UCSD-AML1 (cell line): ENCODE results near the gene SCUBE3.
A peak's percentile ranks its signal among the peaks of the same experiment; 100 is the strongest.

ENCODE experiments used
- DNase-seq: peaks from one replicate; lab custom pipeline; 2025; ENCODE audit not compliant: unreplicated experiment; lab: John Stamatoyannopoulos, UW

The SCUBE3 gene

DNA sequence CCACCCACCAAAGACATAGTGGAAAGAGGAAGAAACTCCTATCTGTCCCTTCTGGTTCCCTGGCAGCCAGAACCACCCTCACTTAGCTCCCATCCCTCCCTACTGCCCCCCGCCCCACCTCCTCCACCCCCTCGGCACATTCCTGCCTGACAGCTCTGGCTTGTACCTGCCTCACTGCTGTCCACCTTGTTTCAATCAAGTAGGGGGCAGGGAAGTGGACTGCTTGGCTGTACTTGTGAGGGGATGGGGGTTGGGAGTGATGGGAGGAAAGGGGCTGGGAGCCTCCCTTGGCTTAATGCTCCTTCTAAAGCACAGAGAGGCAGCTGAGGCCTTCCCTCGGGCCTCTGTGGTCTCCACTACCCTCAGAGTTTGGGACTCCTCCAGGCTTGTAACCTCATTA is 23.7 kb downstream of the SCUBE3 start:
- DNase-seq, result no peak

DNA sequence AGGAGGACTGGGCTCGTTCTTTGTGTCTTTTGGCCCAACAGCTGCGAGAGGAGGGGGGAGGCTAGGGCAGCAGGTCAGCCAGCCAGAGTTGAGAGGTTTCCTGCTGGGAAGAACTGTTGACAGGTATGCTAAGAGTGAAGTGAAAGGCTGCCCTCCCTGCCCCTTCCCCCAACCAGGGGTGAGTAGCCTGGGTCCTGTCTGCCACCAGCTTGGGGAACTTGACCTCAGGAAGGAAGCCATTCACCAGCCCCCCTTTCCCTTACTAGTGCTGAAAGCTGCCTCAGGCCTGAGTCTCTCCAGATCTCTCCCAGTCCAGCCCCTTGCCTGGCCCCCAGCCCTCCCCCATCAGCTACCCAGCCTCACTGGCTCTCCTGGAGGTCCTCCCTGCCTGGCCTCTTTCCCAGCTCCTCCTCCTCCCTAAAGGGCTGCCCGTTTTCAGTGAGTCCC is 25.1 kb downstream of the SCUBE3 start:
- DNase-seq, result peak; percentile 68

DNA sequence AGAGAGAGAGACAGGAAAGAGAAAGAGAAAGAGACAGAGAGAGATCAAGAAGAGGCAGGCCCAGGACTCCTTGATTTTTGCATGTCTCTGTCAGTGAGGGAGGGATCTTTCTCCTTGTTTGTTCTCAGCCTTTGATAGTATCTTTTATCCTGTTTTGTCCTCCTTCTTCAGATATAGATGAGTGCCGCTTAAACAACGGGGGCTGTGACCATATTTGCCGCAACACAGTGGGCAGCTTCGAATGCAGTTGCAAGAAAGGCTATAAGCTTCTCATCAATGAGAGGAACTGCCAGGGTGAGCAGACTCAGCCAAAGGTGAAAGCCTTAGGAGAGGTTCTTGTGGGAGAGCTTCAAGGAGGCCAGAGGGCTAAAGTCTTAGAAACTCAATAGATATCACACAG is 25.8 kb downstream of the SCUBE3 start:
- no peak for DNase-seq

DNA sequence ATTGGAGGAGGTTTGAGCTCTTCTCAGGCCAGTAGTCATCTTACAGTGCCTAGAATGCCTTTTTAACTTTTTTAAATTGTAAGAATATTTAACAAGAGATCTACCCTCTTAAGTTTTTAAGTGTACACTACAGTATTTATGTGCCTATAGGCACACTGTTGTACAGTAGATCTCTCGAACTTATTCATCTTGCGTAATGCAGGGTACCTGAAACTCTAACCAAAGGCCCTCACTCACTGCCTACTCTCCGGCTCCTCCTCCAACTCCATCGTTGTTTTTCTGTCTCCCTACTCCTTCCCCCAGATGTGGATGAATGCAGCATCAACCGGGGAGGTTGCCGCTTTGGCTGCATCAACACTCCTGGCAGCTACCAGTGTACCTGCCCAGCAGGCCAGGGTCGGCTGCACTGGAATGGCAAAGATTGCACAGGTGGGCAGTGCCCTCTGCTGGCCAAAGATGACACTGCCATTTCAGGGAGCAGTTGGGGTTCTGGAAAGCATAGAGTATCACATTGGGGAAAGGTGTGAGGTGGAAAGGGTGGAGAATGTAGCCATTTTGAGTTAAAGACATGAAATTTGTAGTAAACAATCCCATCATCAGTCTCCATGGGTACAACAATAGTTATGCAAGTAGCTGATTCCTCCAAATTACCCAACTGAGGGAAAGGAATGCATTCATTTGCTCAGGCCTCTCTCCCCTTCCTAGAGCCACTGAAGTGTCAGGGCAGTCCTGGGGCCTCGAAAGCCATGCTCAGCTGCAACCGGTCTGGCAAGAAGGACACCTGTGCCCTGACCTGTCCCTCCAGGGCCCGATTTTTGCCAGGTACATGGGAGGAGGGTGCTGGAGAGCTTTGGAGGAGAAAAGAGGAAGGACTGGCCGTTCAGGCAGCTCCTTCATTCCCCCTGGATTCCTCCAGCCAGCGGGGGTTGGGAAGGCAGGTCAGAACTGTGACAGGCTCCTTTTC is 27.4 kb downstream of the SCUBE3 start:
- DNase-seq, result peak; percentile 77

DNA sequence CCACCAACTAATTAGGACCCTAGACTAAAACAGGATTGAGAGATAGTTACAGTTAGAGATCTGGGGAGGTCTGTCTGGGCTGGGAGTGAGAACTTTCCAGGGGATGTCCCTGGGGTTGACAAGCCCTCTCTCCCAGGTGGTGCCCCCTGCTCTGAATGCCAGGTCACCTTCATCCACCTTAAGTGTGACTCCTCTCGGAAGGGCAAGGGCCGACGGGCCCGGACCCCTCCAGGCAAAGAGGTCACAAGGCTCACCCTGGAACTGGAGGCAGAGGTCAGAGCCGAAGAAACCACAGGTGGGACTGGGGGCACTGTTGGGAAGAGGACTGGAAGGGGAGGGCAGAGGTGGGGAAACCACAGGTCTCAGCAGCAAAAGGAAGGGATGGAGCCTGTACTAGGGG is 28.7 kb downstream of the SCUBE3 start:
- no peak for DNase-seq

DNA sequence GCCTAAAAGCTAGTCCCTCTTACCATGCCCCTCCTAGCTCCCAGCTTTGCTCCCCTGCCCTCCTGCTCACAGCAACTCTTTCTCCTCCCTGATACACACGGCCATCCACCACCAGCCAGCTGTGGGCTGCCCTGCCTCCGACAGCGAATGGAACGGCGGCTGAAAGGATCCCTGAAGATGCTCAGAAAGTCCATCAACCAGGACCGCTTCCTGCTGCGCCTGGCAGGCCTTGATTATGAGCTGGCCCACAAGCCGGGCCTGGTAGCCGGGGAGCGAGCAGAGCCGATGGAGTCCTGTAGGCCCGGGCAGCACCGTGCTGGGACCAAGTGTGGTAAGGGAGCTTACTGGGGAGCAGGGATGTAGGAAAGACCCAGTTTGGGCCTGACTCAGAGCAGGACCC is 29.1 kb downstream of the SCUBE3 start:
- DNase-seq, result no peak

DNA sequence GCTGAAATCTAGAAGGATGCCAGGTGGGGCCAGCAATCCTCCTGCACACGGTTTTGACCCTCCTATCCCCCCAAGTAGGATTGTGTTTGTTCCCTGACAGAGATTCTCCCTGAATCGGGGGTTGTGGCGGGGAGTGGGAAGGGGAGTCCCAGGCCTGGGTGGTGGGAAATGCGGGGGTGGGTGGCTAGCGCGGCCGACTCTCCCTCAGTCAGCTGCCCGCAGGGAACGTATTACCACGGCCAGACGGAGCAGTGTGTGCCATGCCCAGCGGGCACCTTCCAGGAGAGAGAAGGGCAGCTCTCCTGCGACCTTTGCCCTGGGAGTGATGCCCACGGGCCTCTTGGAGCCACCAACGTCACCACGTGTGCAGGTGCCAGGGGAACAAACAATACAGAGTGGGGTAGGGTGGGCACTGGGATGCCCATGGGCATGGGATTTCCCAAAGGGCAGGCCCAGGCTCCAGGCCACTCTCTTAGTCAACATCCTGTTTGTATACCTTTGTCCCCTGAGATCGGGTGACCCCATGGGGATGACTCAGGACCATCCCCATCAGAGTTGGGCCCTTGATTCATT is 29.7 kb downstream of the SCUBE3 start:
- DNase-seq, result no peak

DNA sequence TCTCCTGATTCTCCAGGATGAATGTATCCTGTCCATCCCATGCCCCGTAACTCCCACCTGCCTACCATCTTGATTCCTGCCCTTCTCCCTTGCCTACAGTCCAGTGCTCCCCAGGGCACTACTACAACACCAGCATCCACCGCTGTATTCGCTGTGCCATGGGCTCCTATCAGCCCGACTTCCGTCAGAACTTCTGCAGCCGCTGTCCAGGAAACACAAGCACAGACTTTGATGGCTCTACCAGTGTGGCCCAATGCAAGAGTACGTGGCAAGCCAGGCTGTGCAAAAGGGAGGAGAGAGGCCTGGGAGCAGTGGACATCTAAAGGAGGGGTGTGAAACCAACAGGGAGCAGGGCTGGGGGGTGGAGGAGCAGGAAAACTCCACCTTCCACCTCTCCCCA is 30.8 kb downstream of the SCUBE3 start:
- no peak for DNase-seq

DNA sequence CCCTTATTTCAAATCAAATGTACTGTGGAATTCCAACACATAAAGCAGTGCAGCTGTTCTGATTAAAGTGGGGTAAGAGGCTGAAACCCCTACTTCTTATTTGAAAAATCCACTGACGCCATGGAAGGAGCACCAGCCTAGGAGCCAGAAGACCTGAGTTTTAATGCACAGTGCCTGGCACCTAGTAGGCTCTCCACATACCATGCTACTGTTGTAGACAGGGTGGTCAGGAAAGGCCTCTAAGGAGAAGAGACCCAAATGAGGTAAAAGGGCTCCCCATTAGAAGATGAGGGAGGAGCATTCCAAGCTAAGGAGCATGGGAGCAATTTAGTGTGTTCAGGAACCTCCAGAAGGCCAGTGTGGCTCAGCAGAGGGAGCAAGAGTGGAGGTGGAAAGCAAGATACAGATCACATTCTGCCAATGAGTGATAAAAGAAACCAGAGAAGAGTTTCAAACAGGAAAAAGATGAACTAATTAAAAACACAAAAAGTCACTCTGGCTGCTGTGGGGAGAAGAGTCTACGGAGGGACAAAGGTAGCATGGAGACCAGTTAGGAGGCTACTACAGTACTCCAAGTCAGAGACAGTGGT is 34.0 kb downstream of the SCUBE3 start:
- no peak for DNase-seq

DNA sequence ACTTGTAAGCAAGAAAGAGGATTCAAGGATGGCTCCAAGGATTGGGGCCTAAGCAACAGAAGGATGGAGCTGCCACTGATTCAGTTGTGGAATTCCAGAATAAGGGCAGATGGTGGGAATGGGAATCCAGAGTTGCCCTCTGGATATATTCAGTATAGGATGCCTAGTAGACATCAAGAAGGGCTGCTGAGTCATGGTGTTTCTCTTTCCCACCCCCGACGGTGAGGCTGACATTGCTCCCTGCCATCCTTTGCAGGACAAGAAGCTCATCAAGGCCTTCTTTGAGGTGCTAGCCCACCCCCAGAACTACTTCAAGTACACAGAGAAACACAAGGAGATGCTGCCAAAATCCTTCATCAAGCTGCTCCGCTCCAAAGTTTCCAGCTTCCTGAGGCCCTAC is 34.5 kb downstream of the SCUBE3 start:
- no peak for DNase-seq

DNA sequence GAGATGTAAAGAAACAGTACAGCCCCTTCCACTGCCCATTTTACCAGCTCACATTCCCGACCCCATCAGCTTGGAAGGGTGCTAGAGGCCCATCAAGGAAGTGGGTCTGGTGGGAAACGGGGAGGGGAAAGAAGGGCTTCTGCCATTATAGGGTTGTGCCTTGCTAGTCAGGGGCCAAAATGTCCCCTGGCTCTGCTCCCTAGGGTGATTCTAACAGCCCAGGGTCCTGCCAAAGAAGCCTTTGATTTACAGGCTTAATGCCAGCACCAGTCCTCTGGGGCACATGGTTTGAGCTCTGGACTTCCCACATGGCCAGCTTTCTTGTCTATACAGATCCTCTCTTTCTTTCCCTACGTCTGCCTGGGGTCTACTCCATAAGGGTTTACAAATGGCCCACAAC is 35.2 kb downstream of the SCUBE3 start:
- DNase-seq, result no peak

DNA sequence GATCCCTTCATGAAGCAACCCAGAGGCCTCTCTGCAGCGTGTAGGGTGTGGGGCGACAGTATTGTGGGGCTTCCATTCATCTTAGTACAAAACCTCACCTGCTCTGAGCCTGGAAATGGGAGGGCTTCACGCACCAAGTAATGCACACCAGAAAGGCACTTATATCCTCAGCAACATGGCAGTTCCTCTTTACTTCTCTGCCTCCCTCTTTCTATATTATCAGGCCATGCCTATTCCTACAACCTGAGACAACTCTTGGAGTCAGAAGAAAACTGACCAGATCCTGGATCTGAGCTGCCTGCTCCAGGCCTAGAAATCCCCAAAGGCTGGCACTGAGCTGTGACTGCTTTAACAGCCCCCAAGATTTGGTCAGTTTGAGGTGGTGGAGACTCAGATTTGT is 38.2 kb downstream of the SCUBE3 start:
- DNase-seq, result no peak

DNA sequence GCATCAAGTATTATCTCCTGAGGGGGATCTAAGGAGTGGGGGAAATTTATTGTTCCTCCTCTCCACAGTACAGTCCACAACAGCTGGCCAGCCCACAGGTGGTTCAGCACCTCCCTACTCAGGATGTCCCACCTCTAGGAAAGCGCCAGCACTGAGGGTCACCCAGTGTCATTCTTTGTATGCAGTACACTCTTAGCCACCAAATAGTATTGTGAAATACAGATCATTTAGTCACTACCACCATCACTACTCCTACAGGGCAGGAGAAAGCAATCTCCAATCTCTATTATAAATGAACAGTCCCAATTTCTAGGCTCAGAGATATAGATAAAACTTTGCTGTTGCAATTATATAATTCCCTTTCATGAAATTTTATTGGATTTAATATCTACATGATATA is 39.5 kb downstream of the SCUBE3 start:
- no peak for DNase-seq

DNA sequence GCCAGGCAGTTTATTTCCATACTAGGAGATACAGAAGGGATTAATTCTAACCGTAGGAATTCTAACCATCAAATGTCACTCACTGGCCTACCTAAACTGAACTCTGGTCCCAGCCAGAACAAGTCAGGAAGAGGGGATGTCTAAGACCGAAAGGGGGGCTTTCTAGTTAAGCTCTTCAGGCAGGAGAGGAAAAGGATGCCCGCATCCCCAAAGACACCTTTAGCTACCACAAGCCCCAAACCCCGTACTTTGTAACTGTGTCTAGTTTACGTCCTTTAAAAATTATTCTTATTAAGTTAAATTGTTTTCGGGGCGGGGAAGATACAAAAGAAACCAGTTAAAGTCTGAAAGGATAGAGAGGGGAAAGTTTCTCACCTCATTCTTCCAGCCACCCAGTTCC is 44.6 kb downstream of the SCUBE3 start:
- no peak for DNase-seq

DNA sequence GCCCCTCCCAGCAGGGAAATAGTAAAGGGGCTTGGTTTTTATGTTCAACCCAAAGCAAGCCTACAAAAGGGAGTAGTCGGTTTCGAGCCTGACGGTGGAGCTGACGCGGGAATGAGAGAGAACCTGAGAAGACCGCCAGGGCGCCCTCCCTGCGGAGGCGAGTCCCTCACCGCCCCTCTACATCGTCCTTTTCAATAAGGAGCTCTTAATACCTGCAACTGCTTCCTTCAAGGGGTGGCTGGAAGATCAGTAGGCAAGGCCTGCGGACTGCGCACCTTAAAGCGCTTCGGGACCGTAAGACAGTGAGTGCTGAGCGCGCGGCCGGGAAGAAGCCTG is 45.1 kb downstream of the SCUBE3 start:
- DNase-seq, result no peak

DNA sequence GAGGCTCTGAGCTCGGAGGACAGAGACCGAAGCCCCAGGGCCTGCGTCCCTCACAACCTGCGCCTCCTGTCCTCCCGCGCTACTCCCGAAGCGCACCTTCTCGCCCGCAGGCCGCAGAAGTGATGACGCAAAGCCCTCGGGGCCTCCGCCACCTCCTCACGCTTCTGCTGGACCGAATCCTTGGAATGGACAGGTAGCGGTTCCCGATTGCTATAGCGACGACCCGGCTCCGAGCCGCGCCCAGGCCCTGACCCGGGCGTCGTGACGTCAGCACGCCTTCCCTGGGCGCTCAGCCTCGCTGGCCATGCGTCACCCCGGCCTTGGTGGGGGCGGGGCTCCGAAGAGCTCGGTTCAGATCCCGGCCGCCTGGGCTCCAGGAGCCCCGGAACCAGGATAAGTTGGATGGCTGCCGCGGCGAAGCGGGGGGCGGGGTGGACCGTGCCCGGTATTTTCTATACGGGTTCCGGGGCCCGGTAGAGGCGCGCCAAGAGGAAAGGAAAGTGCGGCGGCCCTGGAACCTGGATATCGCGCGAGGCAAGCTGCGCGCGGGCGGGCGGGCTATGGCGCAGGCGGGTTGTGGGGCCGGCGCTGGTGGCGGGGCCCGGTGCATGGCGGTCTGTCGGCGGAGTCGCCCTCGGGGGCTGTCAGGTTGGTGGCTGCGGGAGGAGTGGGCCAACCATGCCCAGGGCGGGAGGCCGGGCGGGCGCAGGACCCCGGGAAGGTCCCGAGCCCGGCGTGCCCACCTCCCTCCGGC is 45.6 kb downstream of the SCUBE3 start, which contains the start of gene ZNF76:
Gene ZNF76 (plus strand): TSS at position 542 of the 754 bp plus-strand sequence. CDS start 21,417 bp downstream, outside the sequence.
- peak; percentile 98 for DNase-seq

DNA sequence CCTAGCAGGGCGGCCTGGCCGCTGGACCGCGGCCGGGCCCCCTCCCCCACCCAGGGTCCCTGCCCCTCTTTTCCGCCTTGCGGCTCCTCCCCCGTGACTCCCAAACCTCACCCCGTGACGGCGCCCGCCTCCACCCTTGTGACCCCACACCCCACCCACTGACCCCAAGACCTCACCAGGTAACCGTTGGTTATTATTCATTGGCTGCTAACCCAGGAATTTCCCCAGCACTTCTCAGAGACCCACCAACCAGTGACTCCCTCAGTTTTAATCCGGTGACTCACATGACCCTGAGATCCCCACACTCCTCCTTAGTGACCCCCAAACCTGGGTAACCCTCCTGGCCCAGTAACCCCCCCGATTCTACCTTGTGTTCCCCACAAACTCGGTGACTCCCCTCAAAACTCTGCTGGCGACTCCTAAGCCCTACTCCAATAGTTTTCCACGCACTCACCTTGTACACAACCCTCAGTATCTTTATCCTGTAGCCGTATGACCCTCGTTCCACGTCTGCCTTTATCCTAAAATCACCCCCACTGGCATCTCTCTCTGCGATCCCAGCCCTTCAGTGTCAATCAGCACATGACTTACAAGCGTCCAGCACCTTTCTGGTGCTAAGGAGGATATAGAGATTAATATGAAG is 46.3 kb downstream of the SCUBE3 start:
- peak; percentile 79 for DNase-seq

DNA sequence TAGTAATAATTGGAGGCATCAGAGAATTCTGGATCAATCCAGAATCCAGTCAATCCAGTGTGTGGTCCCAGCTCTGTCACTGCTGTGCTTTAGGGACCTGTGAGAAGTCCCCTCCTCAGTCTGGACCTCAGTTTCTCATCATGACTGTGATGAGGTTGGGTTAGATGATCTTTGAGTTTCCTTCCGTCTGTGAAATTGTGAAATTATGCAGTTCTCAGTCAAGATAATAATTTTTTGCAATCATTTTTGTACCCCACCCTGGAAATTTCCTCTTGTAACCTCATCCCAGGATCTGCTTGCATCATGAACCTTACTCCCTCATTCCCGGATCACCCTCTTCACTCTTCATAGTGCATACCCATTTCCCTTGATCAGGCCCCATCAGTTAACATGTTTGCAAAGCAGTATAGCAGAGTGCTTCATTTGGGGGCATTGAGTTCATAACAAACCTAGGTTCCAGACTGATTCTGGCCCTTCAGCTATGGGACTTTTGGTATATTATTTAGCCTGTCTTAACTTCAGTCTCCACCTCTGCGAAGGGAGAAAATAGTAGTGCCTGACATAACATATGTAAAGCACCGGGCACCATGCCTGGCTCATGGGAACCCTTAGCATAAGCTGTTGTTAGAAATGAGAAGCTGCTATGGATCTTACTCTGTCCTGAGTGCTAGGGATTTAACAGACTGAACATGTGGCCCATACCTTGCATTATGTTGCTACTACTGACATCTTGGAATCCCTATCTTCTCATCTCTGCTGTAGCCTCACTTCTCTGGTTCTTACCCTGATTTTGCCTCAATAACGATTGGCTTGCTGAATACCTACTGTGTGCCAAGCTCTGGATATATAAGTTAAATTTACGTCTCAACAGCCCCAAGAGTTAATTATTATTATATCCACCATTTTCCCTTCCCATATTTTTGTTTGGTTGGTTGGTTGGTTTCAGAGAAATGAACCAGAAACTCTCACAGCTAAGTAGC is 47.1 kb downstream of the SCUBE3 start:
- no peak for DNase-seq

DNA sequence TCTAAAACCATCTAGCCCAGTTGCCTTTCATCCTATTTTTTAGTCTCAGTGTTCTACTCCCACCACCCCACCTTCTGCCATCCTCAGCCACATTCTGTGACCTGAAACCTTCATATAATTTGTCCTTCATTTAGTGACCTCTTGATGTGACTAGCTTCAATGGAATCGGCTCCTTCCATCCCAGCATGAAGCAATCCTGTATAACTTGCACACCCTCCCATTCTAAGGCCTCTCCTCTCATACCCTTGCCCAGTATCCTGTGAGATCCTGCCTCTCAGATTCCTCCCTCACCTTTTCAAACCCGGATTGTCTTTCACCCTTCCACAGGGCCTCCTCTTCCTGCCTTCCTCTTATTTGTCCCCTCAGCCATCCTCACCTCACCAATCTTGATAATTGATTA is 48.8 kb downstream of the SCUBE3 start:
- DNase-seq, result no peak
